Adrenal gland (tissue), 12 donors: ENCODE measurements around the gene WIPF3. TPM values are rescaled to one million over a fixed set of nuclear protein-coding genes. Genes with fewer than 3 reads are reported as not detected.

Source experiments
- DNase-seq, 7 donors: peaks; one replicate each; pipeline ENCODE4 v3.0.0-alpha.2; 2019 to 2020
- H3K27ac ChIP-seq, 5 donors: fragments of 200-600 bp; sonication (generic) in 4 of 5; 1 replicate in 3 of 5; 2 replicates in 2 of 5; pipeline versions ENCODE4 v1.5.1 to v1.8.0; 2016 to 2020; ENCODE audit warnings: mild to moderate bottlenecking in 1 of 5
- H3K27me3 ChIP-seq: fragments of 200-600 bp; 2 replicates; pipeline ENCODE4 v1.8.0; 2021
- H3K36me3 ChIP-seq, 2 donors: fragments of 200-600 bp; replicated peaks in 1 of 2; 1 replicate in 1 of 2; 2 replicates in 1 of 2; pipeline versions ENCODE4 v1.5.1 to v1.8.0; 2018 to 2022
- H3K4me1 ChIP-seq, 2 donors: fragments of 200-600 bp; replicated peaks in 1 of 2; 1 replicate in 1 of 2; 2 replicates in 1 of 2; pipeline versions ENCODE4 v1.5.1 to v1.8.0; 2018 to 2021
- H3K4me3 ChIP-seq, 4 donors: fragments of 200-600 bp; sonication (generic) in 3 of 4; one replicate each; pipeline ENCODE4 v1.5.1; 2016 to 2018
- H3K9me3 ChIP-seq, 3 donors: fragments of 200-600 bp; sonication (generic) in 1 of 3; replicated peaks in 1 of 3; 1 replicate in 2 of 3; 2 replicates in 1 of 3; pipeline versions ENCODE4 v1.5.1 to v1.8.0; 2016 to 2021
- POLR2A ChIP-seq, 2 donors: fragments of 450-650 bp; IDR thresholded peaks; one replicate each; pipeline ENCODE4 v1.6.1; 2017; ENCODE audit warnings: antibody characterized with exemption in 2 of 2, mild to moderate bottlenecking in 2 of 2, moderate library complexity in 1 of 2
- WGBS, 4 donors: extraction: QIAGEN DNeasy Blood & Tissue Kit in 2 of 4; methylation state at CpG; one replicate each; pipeline versions ENCODE4 v1.1.5 to v1.1.7; 2013 to 2017; 5-methylcytosine and 5-hydroxymethylcytosine counted together
- intact Hi-C, 2 donors: fragments of 100-400 bp; cut with DNase I; formaldehyde crosslinking; loops; one replicate each; pipeline versions ENCODE4 v1.14.1 to v1.15.0; 2022 to 2023
- polyA plus RNA-seq, 3 donors: library from polyadenylated mRNA; stranded (reverse); fragments of 200-250 nt in 2 of 3; fragments of 350-450 nt in 1 of 3; fragmentation: Illumina TruSeq in 1 of 3; extraction: RNeasy Lipid Tissue Mini Kit (QIAGEN cat#74804) in 1 of 3; gene quantifications; one replicate each; pipeline ENCODE4 v1.2.3, GENCODE V29; 2013 to 2014
- total RNA-seq, 9 donors: library from RNA; depleted of rRNA in 4 of 9; stranded (reverse); fragments of >200 nt in 4 of 9; fragments of 120-200 nt in 1 of 9; fragmentation: NEBNext Ultra II Directional in 1 of 9; extraction: Animal tissue kit (Norgen Biotek cat#: 25700) in 1 of 9; gene quantifications; one replicate each; pipeline versions ENCODE4 v1.1.0 to v1.2.4, GENCODE V29; 2013 to 2023
- TF ChIP-seq, protein P1 (sequence below), 6 experiments: fragments of 450-650 bp in 4 of 6; fragments of 200-600 bp in 2 of 6; sonication (generic) in 1 of 6; IDR thresholded peaks; 1 replicate in 5 of 6; 2 replicates in 1 of 6; pipeline versions ENCODE4 v1.5.1 to v1.8.0; 2016 to 2021; ENCODE audit warnings: antibody characterized with exemption in 6 of 6, mild to moderate bottlenecking in 2 of 6, moderate library complexity in 1 of 6
- donor health status: healthy with polysubstance abuse.
- donor health status: Bipolar disorder and iron deficiency.
- donor health status: DM: yes; HTN: yes; CAD: no.
- donor health status: DM: no; HTN: no; CAD: no.
- donor health status: DM: no; HTN: no; CAD: no.
- donor health status: DM: yes; HTN: yes; CAD: no.

The WIPF3 gene
- total and polyA plus RNA-seq, 12 donors = 0.50 to 16.0 (median 5.2) TPM

DNA sequence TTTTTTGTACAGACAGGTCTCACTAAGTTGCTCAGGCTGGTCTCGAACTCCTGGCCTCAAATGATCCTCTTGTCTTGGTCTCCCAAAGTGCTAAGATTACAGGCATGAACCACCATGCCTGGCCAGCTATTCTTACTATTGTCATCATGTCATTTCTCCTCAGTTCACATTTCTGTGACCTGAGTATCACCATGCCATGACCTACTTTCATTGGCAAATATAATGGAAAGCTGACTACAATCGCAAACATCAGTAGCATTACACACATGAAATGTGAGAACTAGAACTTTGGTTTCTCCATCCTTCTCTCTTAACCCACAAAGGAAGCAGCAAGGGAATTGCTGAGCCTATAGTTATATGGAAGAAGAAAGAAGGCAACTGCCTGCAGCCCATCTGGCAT lies 26.0 kb upstream of the WIPF3 start:
- H3K4me3 ChIP-seq = no peak overlapping the region
- no peaks in the 10 kb centered on the region for H3K9me3 ChIP-seq
- H3K36me3 ChIP-seq = no peaks in the 10 kb centered on the region
- DNase-seq = no peak
- 76 to 89% (median 84%) methylated on average over 2 of the region's 2 CpGs for WGBS, 4 donors
- H3K27ac ChIP-seq = no peak overlapping the region
- no peaks in the 10 kb centered on the region for H3K27me3 ChIP-seq
- TF ChIP-seq, protein P1, sequence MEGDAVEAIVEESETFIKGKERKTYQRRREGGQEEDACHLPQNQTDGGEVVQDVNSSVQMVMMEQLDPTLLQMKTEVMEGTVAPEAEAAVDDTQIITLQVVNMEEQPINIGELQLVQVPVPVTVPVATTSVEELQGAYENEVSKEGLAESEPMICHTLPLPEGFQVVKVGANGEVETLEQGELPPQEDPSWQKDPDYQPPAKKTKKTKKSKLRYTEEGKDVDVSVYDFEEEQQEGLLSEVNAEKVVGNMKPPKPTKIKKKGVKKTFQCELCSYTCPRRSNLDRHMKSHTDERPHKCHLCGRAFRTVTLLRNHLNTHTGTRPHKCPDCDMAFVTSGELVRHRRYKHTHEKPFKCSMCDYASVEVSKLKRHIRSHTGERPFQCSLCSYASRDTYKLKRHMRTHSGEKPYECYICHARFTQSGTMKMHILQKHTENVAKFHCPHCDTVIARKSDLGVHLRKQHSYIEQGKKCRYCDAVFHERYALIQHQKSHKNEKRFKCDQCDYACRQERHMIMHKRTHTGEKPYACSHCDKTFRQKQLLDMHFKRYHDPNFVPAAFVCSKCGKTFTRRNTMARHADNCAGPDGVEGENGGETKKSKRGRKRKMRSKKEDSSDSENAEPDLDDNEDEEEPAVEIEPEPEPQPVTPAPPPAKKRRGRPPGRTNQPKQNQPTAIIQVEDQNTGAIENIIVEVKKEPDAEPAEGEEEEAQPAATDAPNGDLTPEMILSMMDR (IDR thresholded peaks at IDR 0.05) = no peak
- no peak for TF ChIP-seq POLR2A (IDR thresholded peaks at IDR 0.05)
- H3K4me1 ChIP-seq = no peaks in the 10 kb centered on the region
- intact Hi-C loops = no loop called here

DNA sequence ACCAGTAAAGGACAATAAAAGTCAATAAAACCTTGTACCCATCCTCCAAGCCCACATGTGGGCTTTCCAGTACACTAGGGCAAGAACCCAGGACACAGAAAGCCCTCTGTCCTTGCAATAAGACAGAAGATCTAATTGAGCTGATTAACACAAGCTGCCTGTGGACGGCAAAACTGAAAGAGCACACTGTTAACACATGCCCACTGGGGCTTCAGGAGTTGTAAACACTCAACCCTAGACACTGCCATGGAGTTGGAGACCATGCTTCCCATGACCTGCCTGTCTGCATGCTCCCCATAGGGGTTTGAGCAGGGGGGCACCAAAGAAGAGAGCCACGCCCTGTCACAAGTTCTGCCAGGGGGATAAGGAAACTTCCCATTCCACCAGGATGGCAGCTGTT lies 22.6 kb upstream of the WIPF3 start:
- H3K4me3 ChIP-seq = no peak overlapping the region
- WGBS, 4 donors = 75 to 94% (median 76%) methylated on average over 2 of the region's 2 CpGs; no CpG with 5 or more reads in 1 of the 4 donors
- H3K9me3 ChIP-seq = no peaks in the 10 kb centered on the region
- H3K27ac ChIP-seq = no peak overlapping the region
- intact Hi-C loops = no loop called here
- no peaks in the 10 kb centered on the region for H3K4me1 ChIP-seq
- TF ChIP-seq POLR2A (IDR thresholded peaks at IDR 0.05) = no peak
- TF ChIP-seq, protein P1 (IDR thresholded peaks at IDR 0.05) = no peak
- H3K27me3 ChIP-seq = no peaks in the 10 kb centered on the region
- no peak for DNase-seq
- no peaks in the 10 kb centered on the region for H3K36me3 ChIP-seq

DNA sequence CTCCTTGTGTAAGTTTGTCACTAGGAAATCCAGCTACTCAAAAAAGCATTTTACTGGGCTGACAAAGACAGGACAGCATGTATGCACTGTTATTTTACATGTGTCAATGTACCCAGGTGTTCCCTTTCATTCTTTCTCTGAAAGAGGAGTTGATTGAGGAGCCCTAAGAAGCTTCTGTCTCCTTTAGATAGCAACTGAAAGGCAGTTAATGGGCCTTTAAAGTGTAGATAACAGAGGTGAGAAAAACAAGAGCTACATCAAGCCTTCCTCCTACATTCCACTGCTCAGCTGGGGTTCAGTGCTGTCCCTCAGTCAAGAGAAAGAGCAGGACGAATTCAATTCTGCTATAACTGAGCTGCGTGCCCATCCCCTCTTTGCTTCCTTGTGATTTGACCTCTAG lies 12.8 kb upstream of the WIPF3 start:
- Histone ChIP-seq H3K27me3 (no peaks in the 10 kb centered on the region), H3K36me3 (no peaks in the 10 kb centered on the region), H3K9me3 (no peaks in the 10 kb centered on the region), H3K4me1 (peaks cover 3 to 9% of the 10 kb centered on the region in 2 donors), H3K4me3 (no peak overlapping the region), H3K27ac (no peak overlapping the region)
- no peak for DNase-seq
- WGBS, 4 donors = 38 to 81% (median 61%) methylated on average over 2 of the region's 2 CpGs
- intact Hi-C loops = no loop called here
- TF ChIP-seq, protein P1 (IDR thresholded peaks at IDR 0.05) = no peak
- TF ChIP-seq POLR2A (IDR thresholded peaks at IDR 0.05) = no peak

DNA sequence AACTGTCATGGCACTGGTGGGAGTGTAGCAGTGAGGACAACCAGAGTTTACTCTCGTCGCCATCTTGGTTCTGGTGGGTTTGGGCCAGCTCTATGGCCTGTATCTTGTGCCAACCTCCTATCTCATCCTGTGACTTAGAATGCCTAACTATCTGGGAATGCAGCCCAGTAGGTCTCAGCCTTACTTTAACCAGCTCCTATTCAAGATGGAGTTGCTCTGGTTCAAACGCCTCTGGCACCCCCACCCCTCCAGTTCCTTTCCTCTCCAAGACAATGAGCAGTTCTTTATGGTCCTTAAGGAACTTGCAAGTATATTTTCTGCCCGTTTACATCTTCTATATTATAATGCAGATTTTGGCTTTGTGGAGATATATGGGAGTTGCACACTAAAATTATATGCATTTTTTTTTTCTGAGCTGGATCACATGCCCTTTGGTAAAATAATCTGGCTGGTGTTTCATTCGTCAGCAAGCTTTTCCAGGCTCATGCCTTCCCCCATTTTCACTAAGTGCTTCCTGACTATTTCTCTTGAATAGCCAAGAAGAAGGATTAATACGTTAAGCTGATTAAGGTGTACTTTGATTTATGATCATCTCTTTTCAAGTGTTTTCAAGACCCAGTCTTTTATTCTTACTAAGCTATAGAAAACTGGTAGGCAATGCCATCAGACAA lies 11.2 kb upstream of the WIPF3 start:
- no peaks in the 10 kb centered on the region for H3K9me3 ChIP-seq
- no peak for DNase-seq
- peaks cover 3 to 9% of the 10 kb centered on the region in 2 donors for H3K4me1 ChIP-seq
- TF ChIP-seq, protein P1 (IDR thresholded peaks at IDR 0.05) = no peak
- no peak for TF ChIP-seq POLR2A (IDR thresholded peaks at IDR 0.05)
- H3K4me3 ChIP-seq = no peak overlapping the region
- peak overlapping the region in 3 of 5 donors; percentile 22 to 47 (median 36) for H3K27ac ChIP-seq
- H3K27me3 ChIP-seq = no peaks in the 10 kb centered on the region
- H3K36me3 ChIP-seq = no peaks in the 10 kb centered on the region
- 76 to 82% (median 80%) methylated on average over 6 of the region's 6 CpGs for WGBS, 4 donors
- intact Hi-C loops = no loop called here
